NCI-H2196 treated with DMSO at 0.1 percent for 48 hours (cell line): ENCODE measurements around the gene LSM14B.

ENCODE experiments used
- DNase-seq: peaks from one replicate; lab custom pipeline; 2025; ENCODE audit not compliant: unreplicated experiment; lab: John Stamatoyannopoulos, UW

The LSM14B gene

DNA sequence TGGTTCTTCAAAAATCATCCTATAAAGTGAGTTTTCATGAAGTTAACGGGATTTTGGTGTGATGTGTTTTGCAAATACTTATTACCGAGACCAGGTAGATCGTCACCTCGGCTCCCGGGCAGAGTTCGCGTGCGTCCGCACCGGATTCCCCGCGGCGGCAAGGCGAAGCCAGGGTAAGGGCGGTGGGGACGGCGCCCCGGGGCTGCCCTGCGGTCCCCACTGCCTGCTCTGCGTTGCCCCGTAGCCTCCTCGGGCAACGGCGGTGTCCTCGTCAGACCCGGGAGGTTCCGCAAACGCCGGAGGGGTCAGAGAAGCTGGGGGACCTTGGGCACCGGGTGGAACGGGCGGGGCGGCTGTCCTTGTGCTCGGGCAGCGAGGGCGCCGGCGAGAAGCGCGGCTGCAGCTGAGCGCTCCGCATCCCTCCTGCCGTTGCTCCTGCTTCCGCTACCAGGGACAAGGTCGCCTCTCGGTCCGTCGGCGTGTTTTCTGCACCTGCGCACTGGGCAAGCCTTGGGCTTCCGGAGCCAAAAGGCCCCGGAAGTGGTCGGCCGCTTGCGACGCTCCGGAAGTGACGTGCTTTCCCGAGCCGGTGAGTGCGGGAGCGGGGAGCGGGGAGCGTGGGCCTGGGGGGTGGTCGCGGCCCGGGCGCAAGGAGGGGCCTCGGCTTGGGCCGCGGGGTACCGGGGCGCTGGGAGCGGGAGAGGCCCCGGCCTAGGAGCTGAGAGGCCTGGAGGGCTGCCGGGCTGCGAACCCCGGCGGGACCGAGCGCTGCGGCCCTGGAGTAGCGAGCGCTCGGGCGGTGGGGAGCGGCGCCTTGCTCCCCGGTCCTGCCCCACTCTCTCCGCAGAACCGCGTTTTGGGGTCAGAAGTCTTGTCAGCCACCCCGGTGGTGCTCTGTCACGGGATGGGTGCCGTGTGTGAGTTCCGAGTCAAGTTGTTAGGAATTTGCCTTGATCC lies 60.5 kb downstream of the LSM14B start, which contains the start of gene MTG2:
Gene MTG2, plus strand, starts transcription at position 560 of the 957 bp plus-strand sequence. CDS start 10,393 bp downstream, outside the sequence.
- DNase-seq, result peak; percentile 93

DNA sequence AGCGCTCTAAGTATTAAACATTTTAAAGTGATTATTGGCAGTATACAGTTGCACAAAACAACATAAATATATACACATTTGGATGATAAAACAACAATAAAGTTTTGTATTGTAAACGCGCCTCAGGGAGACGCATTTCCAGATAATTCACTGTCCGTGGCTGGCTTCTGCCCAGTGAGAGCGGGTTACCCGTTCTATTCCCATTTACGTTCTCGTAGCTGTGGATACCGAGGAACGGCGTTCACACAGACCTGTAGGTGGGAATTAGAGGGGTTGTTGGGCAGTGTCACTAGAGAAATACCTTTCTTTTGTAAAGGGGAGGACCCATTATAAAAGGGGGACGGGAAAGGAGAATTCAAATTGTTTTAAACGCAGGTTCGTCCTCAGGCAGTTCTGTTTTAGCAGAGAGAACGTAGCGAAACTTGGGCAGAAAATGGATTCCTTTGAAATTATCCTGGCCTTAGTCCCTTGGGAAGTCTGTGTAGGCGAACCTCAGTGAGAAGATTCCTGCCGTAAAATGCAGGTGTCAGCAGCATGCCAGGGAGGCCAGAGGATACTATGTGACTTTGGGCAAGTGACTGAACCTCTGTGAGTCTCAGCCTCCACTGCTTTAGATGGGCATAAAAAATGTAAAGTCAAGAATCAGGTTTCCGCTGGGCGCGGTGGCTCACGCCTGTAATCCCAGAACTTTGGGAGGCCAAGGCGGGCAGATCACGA lies 61.3 kb downstream of the LSM14B start:
- DNase-seq, result no peak
